Bronchial epithelial cell (primary cell): ENCODE data around the gene RNU4-1. TPM values are rescaled to one million over a fixed set of nuclear protein-coding genes. Genes with fewer than 3 reads are reported as not detected.
"Not testable (repeated sequence)": the region's sequence is repeated elsewhere in the genome, so short reads cannot be mapped to it uniquely, and the experiment has no call there.

Experiments used
- DNase-seq: peaks from one replicate; pipeline ENCODE4 v3.0.0-alpha.2; 2010; ENCODE audit warnings: low read depth
- FAIRE-seq: peaks from 2 replicates; lab custom pipeline; 2011; peaks lifted over from hg19 to GRCh38; lab: Jason Lieb, UNC
- H3K27me3 ChIP-seq: 2 replicates; pipeline ENCODE4 v1.5.1; 2011; ENCODE audit warnings: low read length; ENCODE audit not compliant: control insufficient read depth, insufficient read depth
- H3K36me3 ChIP-seq: 2 replicates; pipeline ENCODE4 v1.5.1; 2011; ENCODE audit warnings: low read length; ENCODE audit not compliant: control insufficient read depth, insufficient read depth
- H3K4me3 ChIP-seq: 2 replicates; pipeline ENCODE4 v1.5.1; 2011; ENCODE audit warnings: mild to moderate bottlenecking, low read depth, low read length, control low read depth
- CTCF ChIP-seq: IDR thresholded peaks from 2 replicates; pipeline ENCODE4 v1.5.1; 2011; ENCODE audit warnings: mild to moderate bottlenecking, moderate library complexity, low read length, control low read depth, inconsistent platforms; ENCODE audit not compliant: insufficient read depth, severe bottlenecking
- total RNA-seq: library from RNA; depleted of rRNA; stranded (reverse); fragments of >200 nt; gene quantifications from 2 replicates; pipeline ENCODE4 v1.2.1, GENCODE V29; 2014

RNU4-1 gene
- total RNA-seq, 1 donor from 2014 or later = 564 TPM

GRCh38 chr12:120249266-120249874, 43.7 kb downstream of the RNU4-1 start:
- no peak for DNase-seq
- Histone ChIP-seq H3K36me3 (peaks cover 1% of the 10 kb centered on the region), H3K27me3 (no peaks in the 10 kb centered on the region), H3K4me3 (no peak overlapping the region)
- FAIRE-seq = no peak
- no peak for TF ChIP-seq CTCF

GRCh38 chr12:120247621-120248030, 45.4 kb downstream of the RNU4-1 start:
- Histone ChIP-seq H3K36me3 (peaks cover 1% of the 10 kb centered on the region), H3K4me3 (no peak overlapping the region), H3K27me3 (no peaks in the 10 kb centered on the region)
- TF ChIP-seq CTCF = no peak
- DNase-seq (peak; percentile 77), FAIRE-seq (no peak)

- H3K36me3 ChIP-seq = peaks cover 1% of the 10 kb centered on the region
- H3K27me3 ChIP-seq = no peaks in the 10 kb centered on the region
- DNase-seq (no peak), FAIRE-seq (no peak)
- no peak overlapping the region for H3K4me3 ChIP-seq
- TF ChIP-seq CTCF = no peak
Measured at GRCh38 chr12:120247183-120247582, 45.9 kb downstream of the RNU4-1 start.

- not testable (repeated sequence) for H3K36me3 ChIP-seq, FAIRE-seq, H3K4me3 ChIP-seq, DNase-seq, H3K27me3 ChIP-seq
Measured at GRCh38 chr12:120246705-120247104, 46.3 kb downstream of the RNU4-1 start.

Other genes with a start within 250 kb of the RNU4-1 start
- gene RAB35, start 176.5 kb downstream of the RNU4-1 start, total RNA-seq = 26.9 and 31.5 TPM in 2 replicates
- 52.4 and 75.8 TPM in 2 replicates for gene GCN1, start 98.5 kb downstream of the RNU4-1 start, total RNA-seq
- gene RPLP0, start 92.1 kb downstream of the RNU4-1 start, total RNA-seq = 5,132 and 7,160 TPM in 2 replicates
- 28.0 and 29.5 TPM in 2 replicates for gene PXN, start 27.5 kb downstream of the RNU4-1 start, total RNA-seq
- under 0.01 and 383 TPM in 2 replicates for gene RNU4-2, start 1.3 kb downstream of the RNU4-1 start, total RNA-seq
- gene SIRT4, start 9.1 kb upstream of the RNU4-1 start, total RNA-seq = 0.79 and 1.3 TPM in 2 replicates
- gene PLA2G1B, start 34.5 kb upstream of the RNU4-1 start, total RNA-seq = not detected in 2 replicates
- not detected in 2 replicates for gene MSI1, start 75.9 kb upstream of the RNU4-1 start, total RNA-seq
- 659 and 789 TPM in 2 replicates for gene COX6A1, start 144.9 kb upstream of the RNU4-1 start, total RNA-seq
- gene TRIAP1, start 153.1 kb upstream of the RNU4-1 start, total RNA-seq = 40.5 and 45.2 TPM in 2 replicates
- 15.1 and 21.6 TPM in 2 replicates for gene GATC, start 153.2 kb upstream of the RNU4-1 start, total RNA-seq
- 325 and 349 TPM in 2 replicates for gene SRSF9, start 176.5 kb upstream of the RNU4-1 start, total RNA-seq
- 268 and 325 TPM in 2 replicates for gene DYNLL1, start 202.9 kb upstream of the RNU4-1 start, total RNA-seq
- 32.9 and 38.9 TPM in 2 replicates for gene COQ5, start 235.9 kb upstream of the RNU4-1 start, total RNA-seq
- gene RNF10, start 241.1 kb upstream of the RNU4-1 start, total RNA-seq = 138 and 157 TPM in 2 replicates